ENCODE results near the gene NTM. TPM values are rescaled to one million over a fixed set of nuclear protein-coding genes. Genes with fewer than 3 reads are reported as not detected.

Gene NTM
- total RNA-seq, 3 donors from 2014 or later: 0.66 to 9.0 (median 1.0) TPM

DNA sequence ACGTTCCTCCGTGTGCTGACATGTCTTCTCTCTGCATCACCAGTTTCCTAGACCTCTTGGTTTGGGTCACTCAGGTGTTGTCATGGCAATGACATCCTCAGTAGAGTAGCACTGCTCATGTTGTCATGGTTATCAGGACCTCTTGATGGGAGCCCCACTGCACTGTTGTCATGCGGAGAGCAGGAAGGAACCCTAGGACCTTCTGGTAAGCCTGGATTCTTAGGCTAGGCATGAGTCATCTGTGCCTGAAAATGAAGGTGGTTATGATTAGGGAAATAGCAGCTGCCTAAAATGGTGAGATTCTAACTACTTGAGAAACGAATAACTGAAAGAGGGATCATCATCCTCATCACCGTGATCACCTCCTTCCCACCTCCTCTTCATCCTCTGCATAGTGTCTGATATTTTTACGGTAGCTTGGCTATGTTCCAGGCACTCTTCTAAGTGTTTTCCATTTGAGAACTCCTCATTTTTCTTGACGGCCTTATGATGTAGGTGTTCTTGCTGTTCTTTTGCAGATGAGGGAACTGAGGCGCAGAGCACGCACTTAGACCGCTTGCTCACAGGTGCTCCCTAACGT lies 858.4 kb downstream of the NTM start:
- no peak for TF ChIP-seq POLR2A (IDR thresholded peaks at IDR 0.05)
- TF ChIP-seq CTCF (IDR thresholded peaks at IDR 0.05): no peak
- TF ChIP-seq POLR2AphosphoS5 (IDR thresholded peaks at IDR 0.05): no peak

GRCh38 chr11:132231656-132232347 lies 861.4 kb downstream of the NTM start:
- Histone ChIP-seq H3K9me3 (no peaks in the 10 kb centered on the region), H3K27me3 (no peaks in the 10 kb centered on the region), H3K4me1 (no peaks in the 10 kb centered on the region), H3K36me3 (no peaks in the 10 kb centered on the region), H3K4me3 (no peak overlapping the region), H3K27ac (no peak overlapping the region)
- no peak for DNase-seq (ENCODE audit: low spot score in 2 of 2)
- TF ChIP-seq CTCF (IDR thresholded peaks at IDR 0.05): no peak
- no peak for TF ChIP-seq POLR2A (IDR thresholded peaks at IDR 0.05)
- TF ChIP-seq POLR2AphosphoS5 (IDR thresholded peaks at IDR 0.05): no peak
- intact Hi-C loops (cut with DNase I; ENCODE audit: low total_unique reads): no loop called here

More for the DNA sequence above, 858.4 kb downstream of the NTM start:
- Histone ChIP-seq H3K27ac (no peak overlapping the region), H3K4me3 (no peak overlapping the region), H3K36me3 (no peaks in the 10 kb centered on the region), H3K9me3 (no peaks in the 10 kb centered on the region), H3K4me1 (no peaks in the 10 kb centered on the region), H3K27me3 (no peaks in the 10 kb centered on the region)
- no peak for DNase-seq (ENCODE audit: low spot score in 2 of 2)
- intact Hi-C loops (cut with DNase I; ENCODE audit: low total_unique reads): no loop called here

DNA sequence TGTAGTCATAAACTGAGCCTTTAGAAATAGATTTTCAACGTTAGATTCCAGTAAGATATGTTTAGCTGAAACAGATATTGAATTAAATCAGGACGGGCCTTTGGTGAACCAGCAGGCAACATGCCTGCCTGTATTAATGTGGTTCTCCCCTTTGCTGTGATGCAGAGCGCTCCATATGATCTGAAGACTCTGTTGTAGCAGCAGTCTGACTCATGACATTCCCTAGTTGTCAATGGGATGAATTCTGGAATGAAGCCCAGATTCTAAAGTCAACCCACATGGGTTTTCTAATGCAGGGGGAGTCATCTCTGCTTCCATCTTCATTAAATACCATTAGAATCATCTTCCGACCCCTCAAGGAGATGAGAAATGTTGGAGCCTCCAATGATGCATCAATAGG lies 864.5 kb downstream of the NTM start:
- Histone ChIP-seq H3K9me3 (no peaks in the 10 kb centered on the region), H3K27ac (no peak overlapping the region), H3K4me3 (no peak overlapping the region), H3K36me3 (no peaks in the 10 kb centered on the region), H3K4me1 (no peaks in the 10 kb centered on the region), H3K27me3 (no peaks in the 10 kb centered on the region)
- DNase-seq (ENCODE audit: low spot score in 2 of 2): no peak
- no peak for TF ChIP-seq CTCF (IDR thresholded peaks at IDR 0.05)
- TF ChIP-seq POLR2A (IDR thresholded peaks at IDR 0.05): no peak
- TF ChIP-seq POLR2AphosphoS5 (IDR thresholded peaks at IDR 0.05): no peak
- intact Hi-C loops (cut with DNase I; ENCODE audit: low total_unique reads): no loop called here

GRCh38 chr11:132237781-132238180 lies 867.4 kb downstream of the NTM start:
- no peak for DNase-seq (ENCODE audit: low spot score in 2 of 2)
- TF ChIP-seq POLR2AphosphoS5 (IDR thresholded peaks at IDR 0.05) (no peak), POLR2A (IDR thresholded peaks at IDR 0.05) (no peak), CTCF (IDR thresholded peaks at IDR 0.05) (no peak)
- no peaks in the 10 kb centered on the region for H3K4me1 ChIP-seq
- intact Hi-C loops (cut with DNase I; ENCODE audit: low total_unique reads): no loop called here
- no peaks in the 10 kb centered on the region for H3K36me3 ChIP-seq
- H3K4me3 ChIP-seq: no peak overlapping the region
- no peak overlapping the region for H3K27ac ChIP-seq
- no peaks in the 10 kb centered on the region for H3K27me3 ChIP-seq
- no peaks in the 10 kb centered on the region for H3K9me3 ChIP-seq

- Histone ChIP-seq H3K9me3 (no peaks in the 10 kb centered on the region), H3K4me1 (no peaks in the 10 kb centered on the region), H3K27me3 (no peaks in the 10 kb centered on the region), H3K36me3 (no peaks in the 10 kb centered on the region), H3K4me3 (no peak overlapping the region), H3K27ac (no peak overlapping the region)
- intact Hi-C loops (cut with DNase I; ENCODE audit: low total_unique reads): no loop called here
- no peak for DNase-seq (ENCODE audit: low spot score in 2 of 2)
- TF ChIP-seq POLR2A (IDR thresholded peaks at IDR 0.05) (no peak), POLR2AphosphoS5 (IDR thresholded peaks at IDR 0.05) (no peak), CTCF (IDR thresholded peaks at IDR 0.05) (no peak)
Measured at GRCh38 chr11:132238331-132238866, 868.0 kb downstream of the NTM start.

Data from breast epithelium (tissue), 4 donors.